Measurements from ENCODE around the gene TREML4.

- TF ChIP-seq CTCF (IDR thresholded peaks at IDR 0.05) (no peak), POLR2A (IDR thresholded peaks at IDR 0.05) (no peak)
These were observed 34.3 kb upstream of the TREML4 start for GRCh38 chr6:41193884-41194283.

Measured in thyroid gland (tissue), 4 donors.